ENCODE measurements around the gene IGF2R.

GRCh38 chr6:160004018-160004417 is 35.1 kb downstream of the IGF2R start:
- TF ChIP-seq, protein P1, sequence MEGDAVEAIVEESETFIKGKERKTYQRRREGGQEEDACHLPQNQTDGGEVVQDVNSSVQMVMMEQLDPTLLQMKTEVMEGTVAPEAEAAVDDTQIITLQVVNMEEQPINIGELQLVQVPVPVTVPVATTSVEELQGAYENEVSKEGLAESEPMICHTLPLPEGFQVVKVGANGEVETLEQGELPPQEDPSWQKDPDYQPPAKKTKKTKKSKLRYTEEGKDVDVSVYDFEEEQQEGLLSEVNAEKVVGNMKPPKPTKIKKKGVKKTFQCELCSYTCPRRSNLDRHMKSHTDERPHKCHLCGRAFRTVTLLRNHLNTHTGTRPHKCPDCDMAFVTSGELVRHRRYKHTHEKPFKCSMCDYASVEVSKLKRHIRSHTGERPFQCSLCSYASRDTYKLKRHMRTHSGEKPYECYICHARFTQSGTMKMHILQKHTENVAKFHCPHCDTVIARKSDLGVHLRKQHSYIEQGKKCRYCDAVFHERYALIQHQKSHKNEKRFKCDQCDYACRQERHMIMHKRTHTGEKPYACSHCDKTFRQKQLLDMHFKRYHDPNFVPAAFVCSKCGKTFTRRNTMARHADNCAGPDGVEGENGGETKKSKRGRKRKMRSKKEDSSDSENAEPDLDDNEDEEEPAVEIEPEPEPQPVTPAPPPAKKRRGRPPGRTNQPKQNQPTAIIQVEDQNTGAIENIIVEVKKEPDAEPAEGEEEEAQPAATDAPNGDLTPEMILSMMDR (IDR thresholded peaks at IDR 0.05) = no peak
- TF ChIP-seq POLR2A (IDR thresholded peaks at IDR 0.05) = no peak

All from lower leg skin (tissue), 3 donors.